Trophoblast cell (in vitro differentiated cells and primary cell): Measurements from ENCODE around the gene MRPS17. TPM values are rescaled to one million over a fixed set of nuclear protein-coding genes. Genes with fewer than 3 reads are reported as not detected.
A peak's percentile ranks its signal among the peaks of the same experiment; 100 is the strongest.

Experiments
- DNase-seq, 2 donors: peaks; one replicate each; pipeline ENCODE4 v3.0.0-alpha.2; 2016
- H2AFZ ChIP-seq: 2 replicates; pipeline ENCODE4 v1.6.1; 2013; ENCODE audit warnings: low read length, moderate library complexity, mild to moderate bottlenecking; ENCODE audit not compliant: insufficient read depth, poor library complexity
- H2AK5ac ChIP-seq: 2 replicates; pipeline ENCODE4 v1.6.1; 2013; ENCODE audit warnings: mild to moderate bottlenecking, low read length
- H2BK120ac ChIP-seq: 2 replicates; pipeline ENCODE4 v1.6.1; 2013; ENCODE audit warnings: low read length, mild to moderate bottlenecking, moderate library complexity; ENCODE audit not compliant: insufficient read depth, poor library complexity
- H2BK12ac ChIP-seq: 2 replicates; pipeline ENCODE4 v1.6.1; 2013; ENCODE audit warnings: mild to moderate bottlenecking, low read length, moderate library complexity
- H2BK5ac ChIP-seq: 2 replicates; pipeline ENCODE4 v1.6.1; 2013; ENCODE audit warnings: low read length, low read depth, moderate library complexity, mild to moderate bottlenecking; ENCODE audit not compliant: poor library complexity
- H3K14ac ChIP-seq: 2 replicates; pipeline ENCODE4 v1.6.1; 2013; ENCODE audit warnings: mild to moderate bottlenecking, low read length
- H3K18ac ChIP-seq: 2 replicates; pipeline ENCODE4 v1.6.1; 2013; ENCODE audit warnings: mild to moderate bottlenecking, low read length
- H3K23ac ChIP-seq: 2 replicates; pipeline ENCODE4 v1.6.1; 2013; ENCODE audit warnings: low read length
- H3K27ac ChIP-seq: 2 replicates; pipeline ENCODE4 v1.5.1; 2013; ENCODE audit warnings: low read depth, mild to moderate bottlenecking, inconsistent platforms, low read length, moderate library complexity
- H3K27me3 ChIP-seq: 2 replicates; pipeline ENCODE4 v1.6.1; 2013; ENCODE audit warnings: inconsistent platforms, mild to moderate bottlenecking, low read length, moderate library complexity; ENCODE audit not compliant: insufficient read depth
- H3K36me3 ChIP-seq, 2 experiments: 1 replicate in 1 of 2; 2 replicates in 1 of 2; pipeline ENCODE4 v1.6.1; 2013; ENCODE audit warnings: low read length in 2 of 2, mild to moderate bottlenecking in 2 of 2, moderate library complexity in 1 of 2; ENCODE audit not compliant: insufficient read depth in 2 of 2, control insufficient read depth in 1 of 2
- H3K4ac ChIP-seq: 2 replicates; pipeline ENCODE4 v1.6.1; 2013; ENCODE audit warnings: low read depth, mild to moderate bottlenecking, low read length, moderate library complexity
- H3K4me1 ChIP-seq, 2 experiments: 1 replicate in 1 of 2; 2 replicates in 1 of 2; pipeline ENCODE4 v1.6.1; 2013; ENCODE audit warnings: low read length in 2 of 2, mild to moderate bottlenecking in 2 of 2, moderate library complexity in 1 of 2; ENCODE audit not compliant: insufficient read depth in 2 of 2, control insufficient read depth in 1 of 2
- H3K4me2 ChIP-seq: 2 replicates; pipeline ENCODE4 v1.6.1; 2013; ENCODE audit warnings: inconsistent platforms, mild to moderate bottlenecking, low read length, moderate library complexity
- H3K4me3 ChIP-seq: 2 replicates; pipeline ENCODE4 v1.5.1; 2013; ENCODE audit warnings: mild to moderate bottlenecking, low read depth, low read length, inconsistent platforms
- H3K79me1 ChIP-seq: one replicate; pipeline ENCODE4 v1.6.1; 2013; ENCODE audit warnings: low read length
- H3K79me2 ChIP-seq: 2 replicates; pipeline ENCODE4 v1.6.1; 2013; ENCODE audit warnings: low read length, mild to moderate bottlenecking; ENCODE audit not compliant: control insufficient read depth, insufficient read depth, poor library complexity
- H3K9ac ChIP-seq: 2 replicates; pipeline ENCODE4 v1.6.1; 2013; ENCODE audit warnings: mild to moderate bottlenecking, low read length
- H3K9me3 ChIP-seq: 2 replicates; pipeline ENCODE4 v1.6.1; 2013; ENCODE audit warnings: low read depth, mild to moderate bottlenecking, control low read depth, inconsistent platforms, low read length; ENCODE audit not compliant: insufficient read depth
- H4K12ac ChIP-seq: 2 replicates; pipeline ENCODE4 v1.6.1; 2013; ENCODE audit warnings: low read depth, mild to moderate bottlenecking, low read length, moderate library complexity
- H4K8ac ChIP-seq: 2 replicates; pipeline ENCODE4 v1.6.1; 2013; ENCODE audit warnings: low read depth, mild to moderate bottlenecking, low read length, moderate library complexity
- H4K91ac ChIP-seq: one replicate; pipeline ENCODE4 v1.6.1; 2013; ENCODE audit warnings: low read depth, mild to moderate bottlenecking, low read length, moderate library complexity
- WGBS: extraction: QIAGEN DNeasy Blood & Tissue Kit; methylation state at CpG from one replicate; pipeline ENCODE4 v1.1.7; 2013; ENCODE audit warnings: missing lambda C conversion rate; ENCODE audit not compliant: insufficient read length, insufficient coverage; ENCODE audit errors: extremely low coverage; 5-methylcytosine and 5-hydroxymethylcytosine counted together
- polyA plus RNA-seq: library from polyadenylated mRNA; stranded (reverse); fragments of 200-250 nt; gene quantifications from 2 replicates; pipeline ENCODE4 v1.2.3, GENCODE V29; 2013

MRPS17 gene
- 16.4 and 16.9 TPM in 2 replicates for polyA plus RNA-seq

- peak within 1 kb of the TSS; percentile 95 for H4K8ac ChIP-seq
- peak within 1 kb of the TSS; percentile 4 for H3K27ac ChIP-seq
- H3K14ac ChIP-seq = peak within 1 kb of the TSS; percentile 80
- no peaks in the 10 kb centered on the region for H3K27me3 ChIP-seq
- peak within 1 kb of the TSS; percentile 89 for H3K18ac ChIP-seq
- H3K36me3 ChIP-seq = peaks cover 9 to 10% of the 10 kb centered on the region in 2 experiments
- H2AK5ac ChIP-seq = peak within 1 kb of the TSS; percentile 5
- peaks cover 4% of the 10 kb centered on the region for H3K79me1 ChIP-seq
- DNase-seq = peak; percentile 90 to 93
- no peaks in the 10 kb centered on the region for H3K9me3 ChIP-seq
- H3K4ac ChIP-seq = peak within 1 kb of the TSS; percentile 80
- H4K91ac ChIP-seq = peak within 1 kb of the TSS; percentile 60
- peak within 1 kb of the TSS; percentile 88 for H2AFZ ChIP-seq
- H2BK12ac ChIP-seq = no peak within 1 kb of the TSS
- H3K9ac ChIP-seq = peak within 1 kb of the TSS; percentile 83
- H3K4me3 ChIP-seq = peak within 1 kb of the TSS; percentile 83
- peak within 1 kb of the TSS; percentile 93 for H4K12ac ChIP-seq
- peaks cover 4% of the 10 kb centered on the region for H3K79me2 ChIP-seq
- no peaks in the 10 kb centered on the region for H3K4me1 ChIP-seq
- H3K4me2 ChIP-seq = peak within 1 kb of the TSS; percentile 81
- no CpG with 5 or more reads among the region's 53 CpGs for WGBS
- H3K23ac ChIP-seq = no peak within 1 kb of the TSS
- H2BK120ac ChIP-seq = peak within 1 kb of the TSS; percentile 67
- H2BK5ac ChIP-seq = no peak within 1 kb of the TSS
These were observed at the start of gene MRPS17 for GRCh38 chr7:55951637-55952351. Gene MRPS17 (plus strand): TSS chr7:55951877. CDS start chr7:55953196, 1,319 bp downstream.

DNA sequence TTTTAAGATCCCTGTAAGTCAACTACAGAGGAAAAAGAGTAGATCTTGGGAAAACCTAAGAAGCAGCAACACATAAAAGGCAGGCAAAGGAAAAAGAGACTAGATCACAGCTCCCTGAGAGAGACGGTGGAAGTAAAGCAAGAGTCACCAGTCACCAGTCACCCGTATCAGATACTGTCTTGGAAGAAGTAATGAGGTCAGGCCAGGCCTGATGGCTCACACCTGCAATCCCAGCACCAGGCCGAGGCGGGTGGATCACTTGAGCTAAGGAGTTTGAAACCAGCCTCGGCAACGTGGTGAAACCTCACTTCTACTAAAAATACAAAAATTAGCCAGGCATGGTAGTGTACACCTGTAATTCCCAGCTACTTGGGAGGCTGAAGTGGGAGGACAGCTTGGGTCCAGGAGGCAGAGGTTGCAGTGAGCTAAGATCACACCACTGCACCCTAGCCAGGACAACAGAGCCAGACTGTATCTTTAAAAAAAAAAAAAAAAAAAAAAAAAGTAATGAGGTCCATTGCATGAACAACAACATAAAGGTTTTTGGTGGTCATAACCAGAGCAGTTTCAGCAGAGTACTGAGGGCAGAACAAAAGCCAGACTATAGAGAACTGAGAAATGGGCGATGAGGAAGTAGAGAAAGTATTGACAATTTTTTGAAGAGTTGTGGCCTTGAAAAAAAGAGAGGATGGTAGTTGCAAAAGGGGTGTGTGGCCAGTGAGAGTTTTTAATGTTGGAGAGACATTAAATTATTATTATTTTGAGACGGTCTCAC, 47.5 kb upstream of the MRPS17 start:
- Histone ChIP-seq H3K79me1 (no peaks in the 10 kb centered on the region), H3K79me2 (no peaks in the 10 kb centered on the region), H3K4me1 (no peaks in the 10 kb centered on the region), H3K9ac (no peak overlapping the region), H3K14ac (no peak overlapping the region), H4K91ac (no peak overlapping the region), H3K27me3 (no peaks in the 10 kb centered on the region), H2BK12ac (no peak overlapping the region), H3K4ac (no peak overlapping the region), H2BK120ac (no peak overlapping the region), H2AK5ac (no peak overlapping the region), H3K4me3 (no peak overlapping the region), H2AFZ (no peak overlapping the region), H4K8ac (no peak overlapping the region), H4K12ac (no peak overlapping the region), H3K4me2 (no peak overlapping the region), H3K36me3 (peaks cover 0 to 4% of the 10 kb centered on the region in 2 experiments), H3K9me3 (no peaks in the 10 kb centered on the region), H3K27ac (no peak overlapping the region), H3K18ac (no peak overlapping the region), H3K23ac (no peak overlapping the region), H2BK5ac (no peak overlapping the region)
- no peak for DNase-seq
- no CpG with 5 or more reads among the region's 8 CpGs for WGBS

DNA sequence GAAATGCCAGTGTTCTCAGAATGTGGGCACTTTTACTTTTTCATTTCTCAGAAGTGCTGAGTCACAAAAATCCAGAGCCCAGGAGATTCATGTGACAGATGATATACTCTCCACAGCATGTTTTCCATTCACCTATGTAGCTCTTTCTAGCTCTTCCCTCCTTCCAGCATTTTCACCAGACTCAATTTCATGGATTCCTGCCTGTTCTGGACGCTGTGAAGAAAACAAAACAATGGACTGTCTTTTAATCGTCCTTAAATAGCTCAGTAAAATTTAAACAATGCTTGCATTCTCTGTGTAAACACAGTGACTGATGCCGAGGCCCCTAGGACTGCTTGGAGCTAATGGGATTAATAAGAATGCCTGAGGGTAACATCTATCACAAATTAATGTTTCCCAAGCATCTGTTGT, 38.9 kb upstream of the MRPS17 start:
- Histone ChIP-seq H3K23ac (no peak overlapping the region), H3K27me3 (no peaks in the 10 kb centered on the region), H2BK12ac (no peak overlapping the region), H2AK5ac (no peak overlapping the region), H3K4ac (no peak overlapping the region), H2BK120ac (no peak overlapping the region), H2BK5ac (no peak overlapping the region), H3K4me1 (peaks cover 2% of the 10 kb centered on the region in 2 experiments), H3K79me1 (no peaks in the 10 kb centered on the region), H3K4me3 (no peak overlapping the region), H3K9me3 (no peaks in the 10 kb centered on the region), H3K9ac (no peak overlapping the region), H3K79me2 (no peaks in the 10 kb centered on the region), H3K14ac (no peak overlapping the region), H3K4me2 (no peak overlapping the region), H3K18ac (no peak overlapping the region), H4K12ac (no peak overlapping the region), H3K27ac (no peak overlapping the region), H4K91ac (no peak overlapping the region), H4K8ac (no peak overlapping the region), H3K36me3 (peaks cover 0 to 2% of the 10 kb centered on the region in 2 experiments), H2AFZ (no peak overlapping the region)
- no CpG with 5 or more reads among the region's 3 CpGs for WGBS
- DNase-seq = peak in 1 of 2 donors; percentile 14

DNA sequence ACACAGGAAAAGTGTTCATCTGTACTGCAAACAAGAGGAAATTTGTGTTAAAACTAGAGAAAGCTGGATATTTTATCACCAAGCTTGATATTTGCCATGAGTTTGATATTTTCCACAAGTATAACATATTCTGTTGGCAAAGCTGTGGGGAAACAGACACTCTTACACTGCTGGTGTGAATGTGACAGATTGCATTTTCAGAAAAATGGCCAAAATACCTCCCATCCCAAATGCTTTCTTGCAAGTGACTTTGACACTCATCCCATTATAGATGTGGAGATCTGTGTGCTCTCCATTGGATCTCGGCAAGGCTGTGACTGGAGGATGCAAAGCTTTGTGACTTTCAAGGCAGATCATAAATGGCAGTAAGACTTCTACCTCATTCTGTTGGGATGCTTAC, 33.9 kb upstream of the MRPS17 start:
- no peak overlapping the region for H2BK5ac ChIP-seq

More for the DNA sequence above, 33.9 kb upstream of the MRPS17 start:
- Histone ChIP-seq H4K8ac (no peak overlapping the region), H2BK120ac (no peak overlapping the region), H3K4me2 (no peak overlapping the region), H3K4me1 (no peaks in the 10 kb centered on the region), H4K91ac (no peak overlapping the region), H3K27ac (no peak overlapping the region), H2BK12ac (no peak overlapping the region), H3K27me3 (no peaks in the 10 kb centered on the region), H3K36me3 (peaks cover 2 to 3% of the 10 kb centered on the region in 2 experiments), H3K14ac (no peak overlapping the region), H2AFZ (no peak overlapping the region), H3K9me3 (no peaks in the 10 kb centered on the region), H3K4ac (no peak overlapping the region), H3K23ac (no peak overlapping the region), H3K79me1 (no peaks in the 10 kb centered on the region), H3K79me2 (no peaks in the 10 kb centered on the region), H4K12ac (no peak overlapping the region), H2AK5ac (no peak overlapping the region), H3K18ac (no peak overlapping the region), H3K4me3 (no peak overlapping the region), H3K9ac (no peak overlapping the region)
- DNase-seq = no peak
- WGBS = no CpG with 5 or more reads among the region's 1 CpG
